Neural crest cell (in vitro differentiated cells): Measurements from ENCODE around the gene RAET1E. TPM values are rescaled to one million over a fixed set of nuclear protein-coding genes. Genes with fewer than 3 reads are reported as not detected.
A peak's percentile ranks its signal among the peaks of the same experiment; 100 is the strongest.

Experiments
- DNase-seq: peaks from one replicate; pipeline ENCODE4 v3.0.0; 2021; ENCODE audit warnings: low read depth, mixed read lengths, low spot score
- H3K27ac Mint-ChIP-seq: one replicate; pipeline ENCODE4 v1.8.0; 2021; ENCODE audit warnings: mild to moderate bottlenecking, mixed read lengths; ENCODE audit not compliant: unreplicated experiment
- H3K27me3 Mint-ChIP-seq: 2 replicates; pipeline ENCODE4 v1.8.0; 2021; ENCODE audit warnings: low read depth, mild to moderate bottlenecking, mixed read lengths
- H3K36me3 Mint-ChIP-seq: 2 replicates; pipeline ENCODE4 v1.8.0; 2021; ENCODE audit warnings: low read depth, mild to moderate bottlenecking, mixed read lengths
- H3K4me1 Mint-ChIP-seq: 2 replicates; pipeline ENCODE4 v1.8.0; 2021; ENCODE audit warnings: mixed read lengths
- H3K4me3 Mint-ChIP-seq: one replicate; pipeline ENCODE4 v1.8.0; 2021; ENCODE audit warnings: mild to moderate bottlenecking, mixed read lengths
- H3K9me3 Mint-ChIP-seq: 2 replicates; pipeline ENCODE4 v1.8.0; 2021; ENCODE audit warnings: mixed read lengths
- total RNA-seq: library from RNA; stranded (reverse); gene quantifications from 2 replicates; pipeline ENCODE4 v1.2.1, GENCODE V29; 2021
- TF ChIP-seq, protein P1 (sequence below): fragments of 200-600 bp; sonication (generic); conservative IDR thresholded peaks from 2 replicates; pipeline ENCODE4 v1.5.0; 2021; ENCODE audit warnings: antibody characterized with exemption, mild to moderate bottlenecking

The RAET1E gene
- total RNA-seq, 1 donor from 2014 or later: not detected

DNA sequence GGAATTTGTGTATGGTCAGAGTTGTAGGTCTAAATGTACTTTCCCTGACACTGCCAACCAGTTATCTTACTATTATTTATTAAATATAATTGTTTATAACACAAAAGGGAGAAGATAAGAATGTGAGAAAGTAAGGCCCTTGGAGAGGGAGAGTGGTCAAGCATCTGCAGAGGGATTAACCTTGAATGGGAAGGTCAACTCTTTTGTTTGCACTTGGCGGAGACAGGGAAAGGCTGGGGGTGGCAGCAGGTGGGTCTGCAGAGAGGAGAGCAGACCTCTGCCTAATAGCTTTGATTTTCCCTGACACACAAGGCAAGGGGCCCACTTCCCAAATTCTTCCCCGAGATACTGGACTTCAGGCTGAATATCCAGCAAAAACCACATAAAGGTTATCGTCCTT is 38.0 kb downstream of the RAET1E start:
- TF ChIP-seq, protein P1, sequence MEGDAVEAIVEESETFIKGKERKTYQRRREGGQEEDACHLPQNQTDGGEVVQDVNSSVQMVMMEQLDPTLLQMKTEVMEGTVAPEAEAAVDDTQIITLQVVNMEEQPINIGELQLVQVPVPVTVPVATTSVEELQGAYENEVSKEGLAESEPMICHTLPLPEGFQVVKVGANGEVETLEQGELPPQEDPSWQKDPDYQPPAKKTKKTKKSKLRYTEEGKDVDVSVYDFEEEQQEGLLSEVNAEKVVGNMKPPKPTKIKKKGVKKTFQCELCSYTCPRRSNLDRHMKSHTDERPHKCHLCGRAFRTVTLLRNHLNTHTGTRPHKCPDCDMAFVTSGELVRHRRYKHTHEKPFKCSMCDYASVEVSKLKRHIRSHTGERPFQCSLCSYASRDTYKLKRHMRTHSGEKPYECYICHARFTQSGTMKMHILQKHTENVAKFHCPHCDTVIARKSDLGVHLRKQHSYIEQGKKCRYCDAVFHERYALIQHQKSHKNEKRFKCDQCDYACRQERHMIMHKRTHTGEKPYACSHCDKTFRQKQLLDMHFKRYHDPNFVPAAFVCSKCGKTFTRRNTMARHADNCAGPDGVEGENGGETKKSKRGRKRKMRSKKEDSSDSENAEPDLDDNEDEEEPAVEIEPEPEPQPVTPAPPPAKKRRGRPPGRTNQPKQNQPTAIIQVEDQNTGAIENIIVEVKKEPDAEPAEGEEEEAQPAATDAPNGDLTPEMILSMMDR: no peak
- Mint-ChIP-seq H3K4me3 (peak overlapping the region; percentile 38), H3K36me3 (no peaks in the 10 kb centered on the region), H3K27me3 (no peaks in the 10 kb centered on the region), H3K9me3 (no peaks in the 10 kb centered on the region), H3K4me1 (peaks cover 45% of the 10 kb centered on the region), H3K27ac (no peak overlapping the region)
- no peak for DNase-seq

DNA sequence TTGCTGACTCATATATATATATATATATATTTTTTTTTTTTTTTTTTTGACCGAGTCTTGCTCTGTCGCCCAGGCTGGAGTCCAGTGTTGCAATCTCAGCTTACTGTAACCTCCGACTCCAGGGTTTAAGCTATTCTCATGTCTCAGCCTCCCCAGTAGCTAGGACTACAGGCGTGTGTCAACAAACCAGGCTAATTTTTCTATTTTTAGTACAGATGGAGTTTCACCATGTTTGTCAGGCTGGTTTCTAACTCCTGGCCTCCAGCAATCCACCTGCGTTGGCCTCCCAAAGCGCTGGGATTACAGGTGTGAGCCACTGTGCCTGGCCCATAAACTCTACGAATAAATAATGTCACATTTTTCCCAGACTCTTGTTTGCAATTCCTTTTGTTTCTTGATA is 38.5 kb downstream of the RAET1E start:
- Mint-ChIP-seq H3K36me3 (no peaks in the 10 kb centered on the region), H3K4me1 (peaks cover 42% of the 10 kb centered on the region), H3K4me3 (no peak overlapping the region), H3K27ac (no peak overlapping the region), H3K9me3 (no peaks in the 10 kb centered on the region), H3K27me3 (no peaks in the 10 kb centered on the region)
- DNase-seq: no peak
- TF ChIP-seq, protein P1: no peak

DNA sequence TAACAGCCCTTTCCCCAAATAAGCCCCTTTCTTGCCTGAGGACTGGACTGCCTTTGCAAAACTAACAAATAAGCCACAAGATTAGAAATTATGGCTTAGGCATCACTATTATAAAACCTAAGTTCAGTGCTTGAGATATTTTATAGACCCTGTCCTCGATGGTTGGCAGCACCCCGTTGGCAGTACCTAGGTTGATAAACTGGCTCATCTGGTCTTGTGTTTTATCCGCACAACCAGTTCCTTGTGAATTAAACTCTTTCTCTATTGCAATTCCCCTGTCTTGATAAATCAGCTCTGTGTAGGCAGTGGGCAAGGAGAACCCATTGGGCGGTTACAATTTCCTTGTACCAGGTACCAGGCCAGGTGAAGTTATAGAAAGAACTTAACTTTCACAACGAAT is 40.4 kb downstream of the RAET1E start:
- Mint-ChIP-seq H3K36me3 (no peaks in the 10 kb centered on the region), H3K4me1 (peaks cover 37% of the 10 kb centered on the region), H3K9me3 (no peaks in the 10 kb centered on the region), H3K27me3 (no peaks in the 10 kb centered on the region), H3K4me3 (no peak overlapping the region), H3K27ac (no peak overlapping the region)
- TF ChIP-seq, protein P1: no peak
- no peak for DNase-seq

DNA sequence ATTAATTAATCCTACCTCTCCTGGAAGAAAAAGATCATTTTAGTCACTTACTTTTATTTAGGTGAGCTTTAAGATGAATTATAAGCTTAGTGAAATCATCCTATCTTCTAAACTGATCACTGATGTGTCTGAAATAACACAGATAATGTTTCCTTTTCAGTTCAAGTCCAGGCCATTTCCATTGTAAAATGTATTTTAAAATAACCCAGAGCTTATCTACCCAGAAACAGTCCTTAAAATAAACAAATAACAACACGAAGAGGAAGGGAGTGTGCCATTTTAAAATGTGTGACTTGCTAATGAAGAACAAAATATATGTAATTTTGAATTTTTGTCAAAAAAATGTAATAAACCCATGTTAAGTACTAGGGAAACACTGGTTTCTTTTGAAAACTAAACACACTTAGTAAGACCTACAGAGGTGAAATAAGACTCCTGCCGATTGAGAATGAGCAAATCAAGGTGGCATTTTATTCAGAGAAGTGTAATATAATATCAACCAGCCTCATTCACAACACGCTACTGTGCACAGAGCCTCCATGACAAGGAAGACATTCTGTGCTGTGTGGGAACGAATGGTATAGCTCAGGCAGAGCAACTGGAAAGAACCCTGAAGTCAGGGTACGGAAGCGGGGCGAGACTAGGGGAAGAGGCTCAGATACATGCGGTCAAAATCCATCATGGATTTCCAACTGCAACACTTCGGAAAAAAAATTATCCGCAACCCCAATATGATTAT is 41.5 kb downstream of the RAET1E start:
- Mint-ChIP-seq H3K4me3 (no peak overlapping the region), H3K27me3 (no peaks in the 10 kb centered on the region), H3K36me3 (peaks cover 4% of the 10 kb centered on the region), H3K27ac (no peak overlapping the region), H3K4me1 (peaks cover 27% of the 10 kb centered on the region), H3K9me3 (no peaks in the 10 kb centered on the region)
- TF ChIP-seq, protein P1: no peak
- no peak for DNase-seq

DNA sequence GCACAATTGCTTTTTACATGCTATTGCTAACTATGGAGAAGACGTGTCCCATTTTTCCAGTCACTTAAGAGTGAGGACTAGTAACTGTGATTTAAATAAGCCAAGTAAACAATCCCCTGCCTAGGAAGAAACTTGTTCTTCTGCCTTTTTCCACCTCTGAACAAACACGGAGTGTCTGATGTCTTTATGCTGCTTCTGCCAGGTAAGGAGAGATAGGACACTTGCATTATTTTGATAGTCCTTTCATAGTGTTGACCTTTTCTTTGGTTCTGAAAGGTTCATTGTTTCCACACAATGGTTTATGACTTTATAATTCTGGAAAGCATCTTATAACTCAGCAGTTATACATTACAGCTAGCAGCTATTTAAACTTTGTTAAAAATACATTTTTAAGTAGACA is 42.2 kb downstream of the RAET1E start:
- no peak overlapping the region for H3K27ac Mint-ChIP-seq
- H3K9me3 Mint-ChIP-seq: no peaks in the 10 kb centered on the region
- TF ChIP-seq, protein P1: no peak
- H3K4me1 Mint-ChIP-seq: peaks cover 20% of the 10 kb centered on the region
- DNase-seq: no peak
- H3K27me3 Mint-ChIP-seq: no peaks in the 10 kb centered on the region
- no peak overlapping the region for H3K4me3 Mint-ChIP-seq
- peaks cover 5% of the 10 kb centered on the region for H3K36me3 Mint-ChIP-seq
